Activated CD8-positive, alpha-beta memory T cell treated with anti-CD3 and anti-CD28 coated beads, Interleukin-2, amount 50 U/mL, for 1 hour (primary cell): ENCODE results near the gene MSANTD1.

Experiments used
- DNase-seq: peaks from one replicate; pipeline ENCODE4 v3.0.0-alpha.2; 2020; ENCODE audit errors: extremely low read depth

The MSANTD1 gene

DNA sequence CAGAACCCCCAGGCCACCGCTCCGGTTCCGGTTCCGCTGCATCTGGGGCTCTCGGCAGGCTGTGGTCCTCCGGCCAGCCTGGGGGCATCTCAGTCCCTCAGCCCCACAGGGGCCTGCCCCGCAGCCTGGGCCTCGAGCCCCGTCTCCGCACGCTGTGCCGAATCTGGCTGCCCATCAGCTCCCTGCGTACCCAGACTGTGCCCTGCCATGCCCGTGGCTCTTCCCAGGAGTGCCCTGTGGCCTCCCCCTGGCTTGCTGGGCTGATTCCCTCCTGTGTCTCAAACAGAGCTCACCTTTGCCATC is 830 bp upstream of the MSANTD1 start:
- DNase-seq, result no peak

DNA sequence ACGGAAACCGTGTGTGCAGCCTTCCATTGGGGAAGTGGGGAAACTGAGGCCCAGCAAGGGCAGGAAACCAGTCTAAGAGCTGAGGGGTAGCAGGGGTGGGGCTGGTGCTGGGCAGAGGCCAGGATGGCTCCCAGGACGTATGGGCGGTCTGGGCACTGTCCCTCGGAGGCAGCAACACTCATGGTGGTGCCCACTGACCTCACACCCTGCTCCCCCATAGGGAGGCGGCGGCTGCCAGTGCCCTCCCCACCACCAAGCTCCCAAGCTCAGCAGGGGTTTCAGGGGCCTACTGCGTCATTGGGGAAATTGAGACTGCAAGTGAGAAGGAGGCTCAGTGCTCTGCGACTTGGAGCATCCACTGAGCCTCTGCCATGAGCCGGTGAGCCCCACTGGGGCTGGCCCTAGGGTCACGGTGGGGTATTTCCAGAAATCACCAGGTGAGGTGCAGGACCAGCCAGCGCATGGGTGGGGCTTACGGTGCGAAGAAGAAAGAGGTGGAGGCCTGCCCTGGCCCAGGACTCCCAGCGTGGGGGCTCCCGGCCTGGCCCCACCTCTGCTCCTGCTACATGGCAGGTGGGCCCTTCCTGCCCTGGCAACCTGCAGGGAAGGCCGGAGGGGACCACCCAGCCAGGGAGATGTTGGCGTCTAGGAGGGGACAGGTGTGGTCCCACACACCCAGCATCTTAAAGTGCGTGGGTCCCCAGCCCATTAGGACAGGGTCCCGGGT is 915 bp downstream of the MSANTD1 start:
- DNase-seq, result no peak

DNA sequence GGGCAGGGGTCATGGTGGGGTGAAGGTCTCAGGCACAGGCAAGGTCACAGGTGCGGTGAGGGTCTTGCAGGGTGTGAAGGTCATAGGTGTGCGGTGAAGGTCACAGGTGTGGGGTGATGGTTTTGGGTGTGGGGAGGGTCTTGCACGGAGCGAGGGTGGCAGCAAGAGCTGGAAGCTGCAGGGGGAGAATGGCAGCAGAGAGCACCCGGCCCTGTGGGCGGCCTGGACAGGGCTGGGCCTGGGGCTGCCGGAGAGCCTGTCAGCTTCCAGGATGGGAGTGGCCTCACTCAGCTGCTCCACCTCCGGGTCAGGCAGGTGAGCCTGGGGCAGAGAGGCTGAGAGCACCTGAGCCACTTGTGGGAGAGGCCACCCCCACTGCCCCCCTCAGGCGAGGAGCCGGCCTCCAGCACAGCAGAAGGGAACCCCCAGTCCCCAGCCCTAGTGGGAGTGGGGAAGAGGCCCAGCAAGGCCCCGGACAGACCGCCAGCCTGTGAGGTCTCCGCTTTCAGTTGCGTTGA is 1.5 kb downstream of the MSANTD1 start:
- DNase-seq, result no peak

DNA sequence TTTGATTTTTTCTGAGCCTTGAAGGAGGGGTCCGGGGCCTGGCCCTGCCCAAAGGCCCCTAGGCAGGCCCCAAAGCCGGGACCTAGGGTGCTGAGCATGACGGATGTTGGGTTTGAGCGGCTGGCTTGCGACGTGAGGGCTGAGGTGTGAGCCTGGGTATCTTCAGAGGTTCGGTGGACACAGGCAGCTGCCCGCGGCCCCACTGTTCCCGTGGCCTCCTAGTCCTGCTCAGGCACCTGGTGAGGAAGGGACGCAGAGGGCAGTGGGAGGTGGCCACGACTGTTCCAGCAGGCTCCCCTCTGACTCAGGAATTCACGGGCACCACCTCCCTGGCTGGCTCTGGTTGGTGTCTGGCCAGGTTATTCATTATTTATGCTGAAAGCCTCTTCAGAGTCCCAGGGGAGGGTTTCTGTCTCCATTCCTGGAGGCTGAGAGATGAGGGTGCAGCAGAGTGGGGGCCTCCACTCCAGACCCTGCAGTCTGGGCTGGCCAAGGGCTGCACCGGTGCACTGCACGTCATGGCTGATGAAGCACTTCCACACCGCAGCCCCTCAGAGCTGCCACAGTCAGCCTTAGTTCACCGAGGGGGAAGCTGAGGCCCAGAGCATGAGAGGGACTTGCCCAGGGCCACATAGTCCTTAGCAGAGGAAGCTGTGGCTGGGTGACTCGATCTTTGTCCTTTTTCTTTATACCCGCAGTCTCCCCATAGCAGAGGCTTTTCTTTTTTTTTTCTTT is 2.2 kb downstream of the MSANTD1 start:
- no peak for DNase-seq

DNA sequence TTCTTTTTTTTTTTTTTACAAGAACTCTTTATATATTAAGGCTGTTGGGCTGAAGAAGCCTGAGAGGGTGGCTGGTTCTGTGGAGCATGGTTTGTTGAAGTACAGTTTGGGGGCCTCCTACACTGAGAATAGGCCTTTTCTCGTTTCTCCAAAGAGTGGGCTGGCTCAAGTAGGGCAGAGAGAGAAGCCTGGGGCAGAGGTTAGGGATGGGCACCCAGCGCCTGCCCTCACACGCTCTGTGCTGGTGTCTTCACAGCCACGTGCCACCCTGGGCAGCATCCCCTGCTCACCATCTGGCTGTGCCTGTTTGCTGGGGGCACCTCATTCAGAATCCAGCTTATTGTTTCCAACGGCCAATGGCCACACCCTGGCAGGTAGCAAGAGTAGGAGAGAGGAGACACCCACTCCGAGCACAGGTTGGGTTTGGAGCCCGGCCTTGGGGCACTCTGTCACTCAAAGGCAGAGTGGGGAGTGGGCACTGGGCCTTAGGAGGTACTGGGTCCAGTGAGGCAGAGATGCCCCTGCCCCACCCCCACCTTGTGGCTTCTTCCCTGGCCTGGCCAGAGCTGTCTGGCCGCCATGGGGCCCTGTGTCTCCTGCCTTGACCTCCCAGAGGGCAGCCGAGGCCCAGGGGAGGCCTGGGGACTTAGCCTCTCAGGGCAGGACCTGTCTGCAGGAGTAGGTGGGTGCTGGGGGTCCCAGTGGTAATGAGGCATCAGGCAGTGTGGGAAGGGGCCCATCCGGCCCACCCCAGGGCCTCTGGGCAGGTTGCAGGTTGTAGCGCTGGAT is 2.9 kb downstream of the MSANTD1 start:
- no peak for DNase-seq

DNA sequence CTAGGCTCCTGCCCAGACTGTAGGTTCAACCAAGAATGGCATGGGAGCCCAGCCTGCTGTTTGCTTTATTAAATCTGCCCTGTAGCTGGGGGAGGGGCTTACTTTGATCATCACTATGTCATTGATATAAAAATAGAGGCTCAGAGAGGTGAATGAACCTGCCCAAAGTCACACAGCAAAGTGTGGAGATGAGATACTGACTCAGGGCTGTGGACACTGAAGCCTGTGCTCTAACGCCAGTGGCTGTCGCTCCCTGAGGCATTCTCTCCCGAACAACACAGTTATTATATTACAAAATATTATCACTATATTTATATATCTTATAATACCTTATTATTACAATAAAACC is 3.5 kb downstream of the MSANTD1 start:
- no peak for DNase-seq

DNA sequence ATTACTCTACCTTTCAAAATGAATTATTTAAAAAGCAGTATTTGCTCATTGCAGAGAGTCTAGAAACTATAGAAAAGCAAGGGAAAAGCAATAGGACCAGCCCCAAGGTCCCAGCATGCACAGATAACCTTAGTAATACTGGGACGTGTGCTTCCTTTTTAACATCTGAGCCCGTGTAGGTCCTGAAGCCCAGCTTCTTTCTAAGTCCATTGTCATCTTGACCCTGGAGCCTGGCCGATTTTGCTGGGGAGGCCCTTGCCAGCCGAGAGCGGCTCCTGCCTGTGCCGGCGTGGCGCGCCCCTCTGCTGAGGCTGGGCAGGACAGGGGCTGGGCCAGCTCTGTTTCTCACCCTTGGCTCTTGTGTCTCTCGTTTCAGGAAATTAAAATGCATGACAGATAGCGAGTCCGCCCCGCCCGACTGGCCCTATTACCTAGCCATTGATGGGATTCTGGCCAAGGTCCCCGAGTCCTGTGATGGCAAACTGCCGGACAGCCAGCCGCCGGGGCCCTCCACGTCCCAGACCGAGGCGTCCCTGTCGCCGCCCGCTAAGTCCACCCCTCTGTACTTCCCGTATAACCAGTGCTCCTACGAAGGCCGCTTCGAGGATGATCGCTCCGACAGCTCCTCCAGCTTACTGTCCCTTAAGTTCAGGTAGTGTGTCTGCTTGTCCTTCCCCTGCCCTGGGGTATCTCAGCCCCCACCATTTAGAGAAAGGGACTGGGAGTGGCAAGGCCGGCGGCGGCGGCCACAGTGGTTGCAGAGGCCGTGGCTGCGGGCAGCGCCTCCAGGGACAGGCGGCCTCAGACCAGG is 4.1 kb downstream of the MSANTD1 start:
- DNase-seq, result no peak

DNA sequence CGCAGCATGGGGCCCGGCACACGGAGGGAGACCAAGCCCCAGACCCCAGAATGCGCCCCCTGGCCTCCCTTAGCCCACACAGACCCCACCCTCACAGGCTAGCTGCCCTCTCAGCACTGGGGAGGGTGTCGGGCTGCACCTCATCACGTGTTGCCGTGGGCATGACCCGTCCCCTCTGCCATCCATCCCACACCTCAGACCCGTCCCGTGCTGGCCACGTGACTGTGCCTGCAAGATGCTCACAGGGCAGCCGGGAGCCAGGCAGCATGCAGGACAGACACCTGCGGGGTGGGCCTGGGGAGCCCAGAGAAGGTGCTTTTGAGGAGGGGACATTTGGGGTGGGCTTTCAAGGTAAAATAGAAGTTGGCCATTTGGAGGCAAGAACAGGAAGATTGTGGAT is 4.8 kb downstream of the MSANTD1 start:
- no peak for DNase-seq

DNA sequence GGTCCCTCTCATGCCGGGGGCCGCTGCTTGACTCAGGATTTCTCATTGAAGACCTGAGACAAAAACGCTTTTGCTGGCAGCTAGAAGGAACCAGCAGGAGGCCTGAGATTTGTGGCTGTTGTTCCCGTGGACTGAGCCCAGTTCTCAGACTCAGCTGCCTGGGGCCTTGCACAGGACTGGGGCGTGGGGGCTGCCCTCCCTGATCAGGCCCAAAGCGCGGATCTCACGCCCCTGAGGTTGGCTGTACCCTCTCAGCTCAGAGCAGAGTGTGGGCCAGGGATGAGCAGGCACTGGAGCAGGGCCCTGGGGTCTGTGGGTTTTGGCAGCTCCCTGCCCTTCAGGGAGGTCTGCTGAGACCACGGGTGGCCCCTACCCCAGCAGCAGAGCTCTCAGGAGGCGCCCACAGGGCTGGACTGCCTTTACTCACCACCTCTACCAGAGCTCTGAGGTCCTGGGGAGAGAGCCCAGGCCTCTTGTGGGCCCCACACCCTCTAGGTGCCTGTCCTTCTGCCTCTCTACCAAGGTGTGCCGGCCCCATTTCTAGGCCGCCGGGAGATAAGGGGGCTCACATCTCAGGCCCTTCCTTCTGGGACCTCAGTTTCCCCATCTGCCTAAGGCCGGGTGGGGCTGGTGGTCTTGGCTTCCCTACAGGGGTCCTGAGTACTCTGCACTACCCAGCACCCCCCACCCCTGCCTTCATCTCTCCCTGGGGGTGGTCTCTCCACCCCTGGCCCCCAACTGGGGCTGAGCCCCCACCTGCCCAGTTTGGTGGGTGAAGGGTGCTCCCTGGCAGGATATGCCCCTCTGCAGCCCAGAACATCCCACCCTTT is 5.6 kb downstream of the MSANTD1 start:
- no peak for DNase-seq

DNA sequence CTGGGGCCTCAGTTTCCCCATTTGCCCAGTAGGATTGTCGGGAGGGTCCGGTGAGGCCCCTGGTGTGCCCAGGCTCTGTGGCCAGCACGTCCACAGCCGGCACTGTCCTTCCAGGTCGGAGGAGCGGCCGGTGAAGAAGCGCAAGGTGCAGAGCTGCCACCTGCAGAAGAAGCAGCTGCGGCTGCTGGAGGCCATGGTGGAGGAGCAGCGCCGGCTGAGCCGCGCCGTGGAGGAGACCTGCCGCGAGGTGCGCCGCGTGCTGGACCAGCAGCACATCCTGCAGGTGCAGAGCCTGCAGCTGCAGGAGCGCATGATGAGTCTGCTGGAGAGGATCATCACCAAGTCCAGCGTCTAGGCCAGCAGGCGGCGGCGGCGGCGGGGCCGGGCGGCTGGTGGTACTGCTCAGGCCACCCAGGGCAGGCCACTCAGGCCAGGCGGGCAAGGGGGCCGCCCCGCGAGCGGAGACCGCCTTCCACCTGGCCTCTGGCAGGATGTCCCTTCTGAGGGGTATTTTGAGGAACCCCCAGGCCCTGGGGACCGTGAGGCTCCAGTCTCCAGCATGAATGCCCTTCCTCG is 6.7 kb downstream of the MSANTD1 start:
- DNase-seq, result no peak

DNA sequence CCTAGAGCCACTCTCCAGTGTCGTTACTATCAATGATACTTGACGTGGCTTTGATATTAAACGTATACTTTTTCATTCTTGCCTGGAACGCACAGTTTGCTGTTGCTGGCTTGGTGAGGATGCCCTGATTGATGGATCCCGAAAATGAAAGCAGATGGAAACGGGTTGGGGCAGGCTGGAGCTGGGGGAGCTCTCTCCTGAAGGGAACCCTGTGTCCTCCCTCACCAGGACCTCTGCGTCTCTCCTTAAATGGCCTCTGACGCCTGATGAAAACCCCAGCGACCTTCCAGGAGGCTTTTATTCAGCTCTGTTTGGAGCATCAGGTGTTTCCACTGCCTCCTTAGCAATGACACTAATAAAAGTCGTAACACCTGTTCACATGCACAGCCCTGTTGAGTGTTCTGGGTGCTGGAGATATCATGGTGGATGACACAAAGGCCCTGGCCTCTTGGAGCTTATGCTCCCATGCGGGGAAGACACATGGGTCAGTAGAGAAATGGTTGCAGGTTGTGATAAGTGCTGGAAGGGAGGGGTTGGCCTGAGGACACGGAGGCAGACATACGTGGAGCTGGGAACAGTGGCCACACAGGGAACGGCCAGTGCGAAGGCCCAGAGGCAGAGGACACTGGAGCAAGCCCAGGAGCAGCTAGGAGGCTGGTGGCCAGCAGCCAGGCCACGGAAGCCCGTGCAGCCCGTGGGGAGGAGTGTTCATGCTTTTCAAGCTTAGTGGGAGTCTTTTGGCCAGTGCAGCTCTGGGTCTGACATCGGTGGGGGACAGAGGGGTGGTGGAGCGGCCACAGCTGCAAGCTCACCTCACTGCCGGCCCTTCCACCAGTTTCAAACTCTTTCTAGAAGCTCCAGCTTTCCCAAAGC is 7.5 kb downstream of the MSANTD1 start:
- DNase-seq, result no peak

DNA sequence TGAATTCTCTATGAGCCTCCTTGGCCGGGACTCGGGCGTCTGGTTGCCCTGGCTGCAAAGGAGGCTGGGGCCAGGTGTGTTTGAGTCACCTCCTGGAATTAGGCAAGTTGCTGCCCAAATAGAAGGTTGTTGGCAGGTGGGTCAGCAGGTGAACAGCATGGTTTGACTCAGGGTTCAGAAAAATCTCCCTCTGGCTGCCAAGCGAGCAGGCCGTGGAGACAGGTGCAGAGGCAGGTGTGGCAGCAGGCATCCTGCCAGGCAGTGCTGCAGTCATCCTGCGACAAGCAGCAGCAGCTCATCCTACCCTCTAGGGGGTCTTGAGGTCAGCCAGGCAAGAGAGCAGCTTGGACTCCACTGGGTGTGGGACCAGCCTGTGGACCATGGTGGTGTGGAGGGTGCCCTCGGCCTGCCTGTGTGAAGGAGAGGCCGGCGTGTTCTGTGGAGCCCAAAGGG is 8.2 kb downstream of the MSANTD1 start:
- no peak for DNase-seq

DNA sequence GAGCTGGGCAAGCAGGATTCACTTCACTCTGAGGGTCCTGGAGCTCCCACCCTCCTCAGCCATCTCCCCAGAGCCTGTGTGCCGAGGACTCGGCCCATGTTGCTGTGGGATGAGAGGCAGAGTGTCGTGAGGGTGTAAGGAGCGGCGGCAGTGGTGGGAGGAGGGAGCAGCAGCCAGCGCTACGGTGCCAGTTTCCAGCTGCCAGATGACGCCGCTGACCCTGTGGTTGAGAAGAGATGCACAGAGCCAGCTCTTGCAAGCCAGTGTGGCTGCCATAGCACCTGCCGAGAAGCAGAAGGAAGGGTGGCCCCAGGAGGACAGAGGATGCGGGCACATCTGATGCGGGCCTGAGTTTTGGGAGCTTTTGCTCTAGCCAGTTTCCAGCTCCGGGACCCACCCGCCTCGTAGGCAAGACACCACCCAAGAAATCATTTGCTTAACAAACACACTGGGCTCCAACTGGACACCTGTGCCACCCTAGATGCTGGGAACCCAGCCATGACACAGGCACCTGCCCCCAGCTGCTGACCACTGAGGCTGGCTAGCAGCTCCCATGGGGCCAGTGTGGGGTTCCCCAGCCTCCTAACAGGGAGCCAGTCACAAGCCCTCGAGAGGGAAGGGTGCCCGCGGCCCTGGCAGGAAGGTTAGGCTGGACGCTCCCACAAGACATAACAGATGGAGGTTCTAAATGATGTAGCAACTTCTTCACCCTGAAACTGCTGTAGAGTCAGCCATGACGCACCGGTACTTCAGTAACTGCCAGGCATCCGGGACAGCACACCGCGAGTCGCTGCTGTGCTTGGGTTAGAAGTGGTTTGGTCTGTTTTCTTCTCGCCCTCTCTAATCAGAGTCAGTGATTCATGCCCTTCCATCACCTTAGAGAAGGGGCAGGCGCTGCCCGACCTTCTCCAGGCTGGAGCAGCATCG is 8.9 kb downstream of the MSANTD1 start:
- DNase-seq, result no peak

DNA sequence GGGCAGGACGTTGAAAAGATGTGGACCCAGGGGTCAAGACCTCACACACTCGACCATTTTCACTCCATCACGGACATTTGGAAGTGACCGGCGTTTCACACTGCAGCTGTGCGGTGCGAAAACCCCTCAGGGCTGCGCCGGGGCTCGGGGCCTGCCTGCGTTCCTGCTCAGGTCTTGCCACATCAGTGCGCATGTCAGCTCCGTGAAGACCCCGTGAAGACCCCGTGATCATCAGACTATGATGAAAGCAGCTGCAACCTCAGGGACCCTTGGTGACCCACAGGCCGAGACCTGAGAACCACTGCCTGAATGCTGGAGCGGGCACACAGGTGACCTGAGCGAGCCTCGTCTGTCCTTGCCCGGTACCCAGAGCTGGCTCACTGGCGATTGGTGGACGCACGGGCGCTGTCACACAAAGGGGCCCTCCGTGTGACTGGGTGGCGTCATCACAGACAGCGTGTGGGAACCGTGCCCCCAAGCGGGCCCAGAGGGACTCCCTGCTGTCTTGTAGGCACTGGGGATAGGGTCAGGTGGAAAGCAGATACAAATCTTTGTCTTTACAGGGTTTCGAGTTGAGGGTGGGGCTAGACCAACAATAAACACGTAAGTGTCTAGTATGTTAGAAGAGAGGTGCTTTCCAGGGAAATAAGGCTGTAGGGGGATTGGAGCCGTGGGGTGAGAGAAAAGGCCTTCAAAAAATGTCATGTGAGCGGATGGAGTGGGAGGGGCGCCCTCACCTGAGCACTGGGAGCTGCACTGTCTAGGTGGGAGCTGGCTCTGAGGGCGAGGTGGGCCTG is 12.7 kb downstream of the MSANTD1 start:
- DNase-seq, result no peak

DNA sequence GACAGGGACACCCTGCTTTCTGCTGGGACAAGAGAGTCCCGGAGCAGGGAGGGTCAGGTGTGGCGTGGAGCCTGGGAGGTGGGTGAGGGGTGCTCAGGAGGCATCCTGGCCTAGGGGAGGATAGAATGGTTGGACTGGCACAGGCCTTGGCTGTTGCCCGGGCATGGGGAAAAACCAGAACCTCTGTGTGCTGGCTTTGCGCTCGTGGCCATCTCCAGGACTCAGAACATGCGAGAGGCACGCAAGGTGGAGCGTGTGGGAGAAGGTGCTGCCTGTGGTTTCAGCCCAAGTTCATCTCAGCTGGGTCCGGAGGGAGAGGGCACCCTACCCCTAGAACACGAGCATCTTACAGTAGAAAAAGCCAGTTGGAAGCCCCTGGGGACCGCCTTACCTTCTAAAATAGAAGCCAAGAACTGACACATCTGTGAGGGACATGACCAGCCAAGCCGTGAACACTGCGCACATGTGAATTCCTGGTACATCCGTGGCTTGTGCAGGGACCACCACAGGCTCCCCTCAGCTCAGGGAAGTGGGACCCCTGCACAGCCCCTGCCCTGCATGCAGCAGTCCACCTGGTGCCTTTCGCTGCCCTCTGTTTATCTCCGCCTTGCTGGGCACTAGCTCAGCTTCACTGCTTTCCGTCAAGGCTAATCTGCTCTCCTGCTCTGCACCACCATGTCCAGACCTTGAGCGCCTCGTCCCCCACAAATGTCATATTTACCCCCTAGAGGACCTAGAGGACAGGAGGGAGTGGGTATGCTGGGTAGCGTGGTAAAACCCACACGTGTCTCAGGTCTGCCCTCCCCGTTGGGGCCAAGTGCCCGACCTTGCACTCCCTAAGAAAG is 13.5 kb downstream of the MSANTD1 start:
- DNase-seq, result no peak

DNA sequence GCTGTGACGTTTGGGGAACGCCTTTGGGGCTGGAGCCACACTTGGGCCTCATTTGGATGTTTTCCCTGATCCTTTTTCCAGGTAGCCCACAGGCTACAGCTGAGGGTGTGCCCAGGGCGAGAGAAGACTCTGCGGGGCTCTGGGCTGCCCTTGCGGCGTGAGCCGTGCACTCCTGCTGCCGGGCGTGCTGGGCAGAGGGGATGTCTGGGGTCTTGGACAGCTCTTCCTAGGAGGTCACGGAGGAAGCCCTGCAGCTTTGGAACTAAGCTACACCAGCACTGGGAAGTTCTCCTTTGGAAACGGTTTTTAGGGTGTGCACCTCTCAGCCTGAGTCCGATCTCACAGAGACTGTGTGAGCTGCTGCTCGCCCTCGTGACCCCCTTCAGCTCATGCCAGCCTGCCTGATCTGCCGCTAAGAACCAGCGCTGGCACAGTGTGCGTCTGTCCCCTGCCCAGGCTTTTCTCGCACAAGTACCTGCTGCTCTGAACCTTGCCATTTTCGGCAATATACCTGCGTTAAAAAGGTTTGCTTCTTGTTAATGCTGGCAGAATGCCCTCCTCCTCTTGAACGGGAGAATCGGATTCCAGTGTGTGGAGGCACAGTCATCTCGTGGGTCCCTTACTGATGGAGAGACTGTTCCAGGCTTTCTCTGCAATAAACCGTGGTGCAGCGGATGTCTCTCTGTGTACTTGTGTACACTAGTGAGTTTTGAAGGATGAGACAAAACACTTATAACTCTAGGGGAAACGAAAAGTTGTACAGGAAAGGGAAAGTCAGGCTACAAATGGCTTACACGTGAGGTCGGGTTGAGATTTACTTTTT is 14.3 kb downstream of the MSANTD1 start:
- DNase-seq, result no peak
